Adrenal gland (tissue), 5 donors: ENCODE results near the gene SEC16B.

Source experiments
- POLR2A ChIP-seq, 2 donors: fragments of 450-650 bp; IDR thresholded peaks; one replicate each; pipeline ENCODE4 v1.6.1; 2017; ENCODE audit warnings: antibody characterized with exemption in 2 of 2, mild to moderate bottlenecking in 2 of 2, moderate library complexity in 1 of 2
- TF ChIP-seq, protein P1 (sequence below), 6 experiments: fragments of 450-650 bp in 4 of 6; fragments of 200-600 bp in 2 of 6; sonication (generic) in 1 of 6; IDR thresholded peaks; 1 replicate in 5 of 6; 2 replicates in 1 of 6; pipeline versions ENCODE4 v1.5.1 to v1.8.0; 2016 to 2021; ENCODE audit warnings: antibody characterized with exemption in 6 of 6, mild to moderate bottlenecking in 2 of 6, moderate library complexity in 1 of 6
- donor health status: DM: no; HTN: no; CAD: no.

DNA sequence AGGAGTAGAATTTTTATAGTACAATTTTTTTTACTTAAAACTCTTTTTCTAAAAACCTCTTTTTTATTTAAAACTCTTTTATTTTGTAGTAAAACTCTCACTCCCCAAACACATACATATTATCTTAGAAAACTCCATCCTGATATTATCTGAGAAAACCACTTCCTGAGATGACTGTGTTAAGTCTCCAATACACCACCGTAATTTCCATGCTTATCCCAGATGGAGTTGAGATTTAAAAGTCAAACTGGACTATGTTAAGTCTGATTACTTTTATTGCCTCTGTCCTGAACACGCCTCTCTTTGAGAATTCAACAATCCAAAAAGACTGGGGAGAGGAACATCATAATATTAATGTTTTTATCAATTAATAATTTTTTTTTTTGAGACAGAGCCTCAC lies 3.7 kb downstream of the SEC16B start:
- TF ChIP-seq POLR2A (IDR thresholded peaks at IDR 0.05): no peak
- TF ChIP-seq, protein P1, sequence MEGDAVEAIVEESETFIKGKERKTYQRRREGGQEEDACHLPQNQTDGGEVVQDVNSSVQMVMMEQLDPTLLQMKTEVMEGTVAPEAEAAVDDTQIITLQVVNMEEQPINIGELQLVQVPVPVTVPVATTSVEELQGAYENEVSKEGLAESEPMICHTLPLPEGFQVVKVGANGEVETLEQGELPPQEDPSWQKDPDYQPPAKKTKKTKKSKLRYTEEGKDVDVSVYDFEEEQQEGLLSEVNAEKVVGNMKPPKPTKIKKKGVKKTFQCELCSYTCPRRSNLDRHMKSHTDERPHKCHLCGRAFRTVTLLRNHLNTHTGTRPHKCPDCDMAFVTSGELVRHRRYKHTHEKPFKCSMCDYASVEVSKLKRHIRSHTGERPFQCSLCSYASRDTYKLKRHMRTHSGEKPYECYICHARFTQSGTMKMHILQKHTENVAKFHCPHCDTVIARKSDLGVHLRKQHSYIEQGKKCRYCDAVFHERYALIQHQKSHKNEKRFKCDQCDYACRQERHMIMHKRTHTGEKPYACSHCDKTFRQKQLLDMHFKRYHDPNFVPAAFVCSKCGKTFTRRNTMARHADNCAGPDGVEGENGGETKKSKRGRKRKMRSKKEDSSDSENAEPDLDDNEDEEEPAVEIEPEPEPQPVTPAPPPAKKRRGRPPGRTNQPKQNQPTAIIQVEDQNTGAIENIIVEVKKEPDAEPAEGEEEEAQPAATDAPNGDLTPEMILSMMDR (IDR thresholded peaks at IDR 0.05): no peak
